Panc1 (cell line): ENCODE data around the gene MRPL27. TPM values are rescaled to one million over a fixed set of nuclear protein-coding genes. Genes with fewer than 3 reads are reported as not detected.

Experiments used
- ATAC-seq: fragments of 200-7000 bp; cut with Tn5 transposase; 2 replicates; pipeline ENCODE4 v1.9.1; 2020; ENCODE audit warnings: mild to moderate bottlenecking, moderate library complexity
- BruUV-seq: library from RNA; stranded (reverse); fragments of 400-500 nt; replicated peaks from 2 replicates; lab custom pipeline; 2021; lab: Mats Ljungman, UMichigan
- CTCF ChIA-PET: fragments of 300-600 bp; sonication (Branson Sonifier 250); formaldehyde crosslinking; loops from one replicate; lab custom pipeline; 2022; ENCODE audit warnings: antibody characterized with exemption; lab: Charles Lee
- POLR2A ChIA-PET: fragments of 300-600 bp; sonication (Branson Sonifier 250); formaldehyde crosslinking; loops from one replicate; lab custom pipeline; 2022; ENCODE audit warnings: antibody characterized with exemption; lab: Charles Lee
- DNase-seq: peaks from one replicate; pipeline ENCODE4 v3.0.0-alpha.2; 2010; ENCODE audit warnings: low read depth, low spot score
- H3K27ac ChIP-seq: 2 replicates; pipeline ENCODE4 v1.5.1; 2011; ENCODE audit warnings: mild to moderate bottlenecking, low read length, inconsistent platforms
- H3K27me3 ChIP-seq: fragments of 200-500 bp; sonication (Bioruptor generic); 2 replicates; pipeline ENCODE4 v1.6.0; 2014; ENCODE audit warnings: low read length, inconsistent platforms; ENCODE audit not compliant: control insufficient read depth, insufficient read depth
- H3K36me3 ChIP-seq: fragments of 200-500 bp; sonication (Bioruptor generic); 2 replicates; pipeline ENCODE4 v1.5.1; 2014; ENCODE audit warnings: inconsistent platforms, mild to moderate bottlenecking, low read length, moderate library complexity; ENCODE audit not compliant: control insufficient read depth, insufficient read depth
- H3K4me1 ChIP-seq: 2 replicates; pipeline ENCODE4 v1.5.1; 2011; ENCODE audit warnings: inconsistent platforms, mild to moderate bottlenecking, low read length, moderate library complexity; ENCODE audit not compliant: control insufficient read depth, insufficient read depth
- H3K4me3 ChIP-seq, 2 experiments: 2 replicates each; pipeline ENCODE4 v1.5.1; 2011 to 2012; ENCODE audit warnings: low read depth in 2 of 2, low read length in 2 of 2, mild to moderate bottlenecking in 2 of 2, inconsistent platforms in 1 of 2, moderate library complexity in 1 of 2
- H3K9me3 ChIP-seq: fragments of 200-500 bp; sonication (Bioruptor generic); 2 replicates; pipeline ENCODE4 v1.5.1; 2014; ENCODE audit warnings: low read depth, mild to moderate bottlenecking, inconsistent platforms, low read length, moderate library complexity; ENCODE audit not compliant: control insufficient read depth, insufficient read depth
- POLR2AphosphoS5 ChIP-seq: IDR thresholded peaks from 2 replicates; pipeline ENCODE4 v1.6.1; 2012; ENCODE audit warnings: mild to moderate bottlenecking, low read depth, low read length, moderate library complexity
- SIN3A ChIP-seq: IDR thresholded peaks from 2 replicates; pipeline ENCODE4 v1.6.1; 2012; ENCODE audit warnings: low read depth, mild to moderate bottlenecking, low read length, moderate library complexity, borderline replicate concordance; ENCODE audit not compliant: insufficient read depth
- TCF7L2 ChIP-seq: IDR thresholded peaks from 2 replicates; pipeline ENCODE4 v1.6.1; 2011; ENCODE audit warnings: mild to moderate bottlenecking, low read depth, low read length, inconsistent platforms
- in situ Hi-C: cut with HindIII; loops from 2 replicates; pipeline ENCODE4 v1.10.0; 2016; ENCODE audit warnings: low sequenced_read_pairs, low pct_unique_long_range_greater_than_20kb
- intact Hi-C: fragments of 100-400 bp; cut with micrococcal nuclease; formaldehyde crosslinking; loops from one replicate; pipeline ENCODE4 v1.10.0; 2022; ENCODE audit not compliant: unreplicated experiment
- total RNA-seq: library from RNA; stranded (reverse); gene quantifications from one replicate; pipeline ENCODE4 v1.2.1, GENCODE V29; 2021; ENCODE audit not compliant: unreplicated experiment
- TF ChIP-seq, protein P1 (sequence below), 2 experiments: IDR thresholded peaks; 2 replicates each; pipeline ENCODE4 v1.6.1; 2011 to 2012; ENCODE audit warnings: low read depth in 2 of 2, control low read depth in 1 of 2, low read length in 1 of 2, mild to moderate bottlenecking in 1 of 2, moderate library complexity in 1 of 2; ENCODE audit not compliant: insufficient read depth in 1 of 2
- TF ChIP-seq, protein P2 (sequence below): fragments of 450-650 bp; IDR thresholded peaks from 2 replicates; pipeline ENCODE4 v1.5.1; 2017; ENCODE audit warnings: mild to moderate bottlenecking

MRPL27 gene
- total RNA-seq, 1 experiment from 2014 or later: 136 TPM

DNA sequence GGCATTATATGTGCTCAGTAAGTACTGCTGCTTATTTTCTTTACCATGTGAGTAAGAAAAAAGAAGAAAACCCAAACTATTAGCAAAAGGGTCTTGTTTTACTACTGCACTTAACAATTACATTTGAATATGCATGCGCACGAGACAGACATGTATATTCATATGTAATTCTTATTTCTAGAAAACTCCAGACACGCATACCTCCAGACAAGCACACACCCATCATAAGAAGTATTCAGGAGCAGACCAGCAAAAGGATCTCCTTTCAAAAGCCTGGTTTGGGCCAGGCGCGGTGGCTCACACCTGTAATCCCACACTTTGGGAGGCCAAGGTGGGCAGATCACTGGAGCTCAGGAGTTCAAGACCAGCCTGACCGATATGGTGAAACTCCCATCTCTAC, 16.6 kb upstream of the MRPL27 start:
- Histone ChIP-seq H3K4me3 (no peak overlapping the region), H3K36me3 (peaks cover 65% of the 10 kb centered on the region), H3K27me3 (no peaks in the 10 kb centered on the region), H3K4me1 (no peaks in the 10 kb centered on the region), H3K9me3 (no peaks in the 10 kb centered on the region), H3K27ac (no peak overlapping the region)
- intact Hi-C loops (no loop called here), in situ Hi-C loops (no loop called here)
- TF ChIP-seq SIN3A: no peak
- TF ChIP-seq TCF7L2: no peak
- TF ChIP-seq, protein P1, sequence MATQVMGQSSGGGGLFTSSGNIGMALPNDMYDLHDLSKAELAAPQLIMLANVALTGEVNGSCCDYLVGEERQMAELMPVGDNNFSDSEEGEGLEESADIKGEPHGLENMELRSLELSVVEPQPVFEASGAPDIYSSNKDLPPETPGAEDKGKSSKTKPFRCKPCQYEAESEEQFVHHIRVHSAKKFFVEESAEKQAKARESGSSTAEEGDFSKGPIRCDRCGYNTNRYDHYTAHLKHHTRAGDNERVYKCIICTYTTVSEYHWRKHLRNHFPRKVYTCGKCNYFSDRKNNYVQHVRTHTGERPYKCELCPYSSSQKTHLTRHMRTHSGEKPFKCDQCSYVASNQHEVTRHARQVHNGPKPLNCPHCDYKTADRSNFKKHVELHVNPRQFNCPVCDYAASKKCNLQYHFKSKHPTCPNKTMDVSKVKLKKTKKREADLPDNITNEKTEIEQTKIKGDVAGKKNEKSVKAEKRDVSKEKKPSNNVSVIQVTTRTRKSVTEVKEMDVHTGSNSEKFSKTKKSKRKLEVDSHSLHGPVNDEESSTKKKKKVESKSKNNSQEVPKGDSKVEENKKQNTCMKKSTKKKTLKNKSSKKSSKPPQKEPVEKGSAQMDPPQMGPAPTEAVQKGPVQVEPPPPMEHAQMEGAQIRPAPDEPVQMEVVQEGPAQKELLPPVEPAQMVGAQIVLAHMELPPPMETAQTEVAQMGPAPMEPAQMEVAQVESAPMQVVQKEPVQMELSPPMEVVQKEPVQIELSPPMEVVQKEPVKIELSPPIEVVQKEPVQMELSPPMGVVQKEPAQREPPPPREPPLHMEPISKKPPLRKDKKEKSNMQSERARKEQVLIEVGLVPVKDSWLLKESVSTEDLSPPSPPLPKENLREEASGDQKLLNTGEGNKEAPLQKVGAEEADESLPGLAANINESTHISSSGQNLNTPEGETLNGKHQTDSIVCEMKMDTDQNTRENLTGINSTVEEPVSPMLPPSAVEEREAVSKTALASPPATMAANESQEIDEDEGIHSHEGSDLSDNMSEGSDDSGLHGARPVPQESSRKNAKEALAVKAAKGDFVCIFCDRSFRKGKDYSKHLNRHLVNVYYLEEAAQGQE (IDR thresholded peaks at IDR 0.05; ENCODE audit: insufficient read depth in 1 of 2, low read depth in 2 of 2, low read length in 1 of 2): no peak
- TF ChIP-seq POLR2AphosphoS5: no peak
- DNase-seq (no peak), ATAC-seq (no peak)
- POLR2A ChIA-PET: no interaction called here
- CTCF ChIA-PET: no interaction called here
- no TSS peak for BruUV-seq

DNA sequence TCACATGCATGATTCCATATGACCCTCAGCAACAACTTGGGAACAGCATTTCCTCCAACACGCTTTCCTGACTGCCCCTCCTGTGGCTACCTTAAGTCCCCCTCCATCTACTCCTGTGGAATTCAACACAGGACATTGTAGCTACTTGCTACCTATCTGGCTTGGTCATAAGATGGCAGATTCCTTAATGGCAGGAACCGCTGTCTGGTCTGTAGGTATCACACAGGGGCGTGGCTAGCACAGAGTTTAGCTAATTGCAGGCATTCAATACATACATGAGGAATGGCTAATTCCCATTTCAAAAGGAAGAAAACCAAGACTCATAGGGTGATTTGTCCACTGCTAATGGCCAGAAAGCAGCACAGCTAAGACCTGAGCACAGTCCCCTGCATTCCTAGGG, 15.7 kb upstream of the MRPL27 start:
- BruUV-seq: no TSS peak
- in situ Hi-C loops (no loop called here), intact Hi-C loops (no loop called here)
- Histone ChIP-seq H3K36me3 (peaks cover 57% of the 10 kb centered on the region), H3K27ac (no peak overlapping the region), H3K4me3 (no peak overlapping the region), H3K4me1 (no peaks in the 10 kb centered on the region), H3K27me3 (no peaks in the 10 kb centered on the region), H3K9me3 (no peaks in the 10 kb centered on the region)
- ChIA-PET CTCF (no interaction called here), POLR2A (interaction anchor here (0.6 kb wide), 1 partner anchor 26 kb away, joined by 4 read pairs; no protein-coding TSS in a partner anchor)
- DNase-seq (no peak), ATAC-seq (no peak)
- no peak for TF ChIP-seq TCF7L2
- TF ChIP-seq POLR2AphosphoS5: no peak; the same call in 1 of the 2 replicates
- TF ChIP-seq, protein P2, sequence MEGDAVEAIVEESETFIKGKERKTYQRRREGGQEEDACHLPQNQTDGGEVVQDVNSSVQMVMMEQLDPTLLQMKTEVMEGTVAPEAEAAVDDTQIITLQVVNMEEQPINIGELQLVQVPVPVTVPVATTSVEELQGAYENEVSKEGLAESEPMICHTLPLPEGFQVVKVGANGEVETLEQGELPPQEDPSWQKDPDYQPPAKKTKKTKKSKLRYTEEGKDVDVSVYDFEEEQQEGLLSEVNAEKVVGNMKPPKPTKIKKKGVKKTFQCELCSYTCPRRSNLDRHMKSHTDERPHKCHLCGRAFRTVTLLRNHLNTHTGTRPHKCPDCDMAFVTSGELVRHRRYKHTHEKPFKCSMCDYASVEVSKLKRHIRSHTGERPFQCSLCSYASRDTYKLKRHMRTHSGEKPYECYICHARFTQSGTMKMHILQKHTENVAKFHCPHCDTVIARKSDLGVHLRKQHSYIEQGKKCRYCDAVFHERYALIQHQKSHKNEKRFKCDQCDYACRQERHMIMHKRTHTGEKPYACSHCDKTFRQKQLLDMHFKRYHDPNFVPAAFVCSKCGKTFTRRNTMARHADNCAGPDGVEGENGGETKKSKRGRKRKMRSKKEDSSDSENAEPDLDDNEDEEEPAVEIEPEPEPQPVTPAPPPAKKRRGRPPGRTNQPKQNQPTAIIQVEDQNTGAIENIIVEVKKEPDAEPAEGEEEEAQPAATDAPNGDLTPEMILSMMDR: no peak
- no peak for TF ChIP-seq SIN3A
- TF ChIP-seq, protein P1 (IDR thresholded peaks at IDR 0.05; ENCODE audit: insufficient read depth in 1 of 2, low read depth in 2 of 2, low read length in 1 of 2): no peak
